Transverse colon (tissue), 4 donors: ENCODE data around the gene LMF1. TPM values are rescaled to one million over a fixed set of nuclear protein-coding genes. Genes with fewer than 3 reads are reported as not detected.

Source experiments
- DNase-seq: peaks from one replicate; pipeline ENCODE4 v3.0.0-alpha.2; 2019
- H3K27ac ChIP-seq, 4 donors: fragments of 200-600 bp; sonication (generic); 2 replicates each; pipeline ENCODE4 v1.5.1; 2016 to 2018; ENCODE audit warnings: inconsistent platforms in 4 of 4
- H3K27me3 ChIP-seq: fragments of 200-600 bp; sonication (generic); 2 replicates; pipeline ENCODE4 v1.5.1; 2017; ENCODE audit warnings: inconsistent platforms
- H3K36me3 ChIP-seq, 4 donors: fragments of 200-600 bp; sonication (generic); 2 replicates each; pipeline ENCODE4 v1.5.1; 2017 to 2019; ENCODE audit warnings: inconsistent platforms in 4 of 4
- H3K4me1 ChIP-seq, 4 donors: fragments of 200-600 bp; sonication (generic); 2 replicates each; pipeline ENCODE4 v1.5.1; 2017 to 2020; ENCODE audit warnings: inconsistent platforms in 4 of 4
- H3K4me3 ChIP-seq, 4 donors: fragments of 200-600 bp; sonication (generic); 1 replicate in 1 of 4; 2 replicates in 3 of 4; pipeline versions ENCODE4 v1.5.1 to v1.6.1; 2017 to 2019; ENCODE audit warnings: inconsistent platforms in 4 of 4
- H3K9me3 ChIP-seq, 2 donors: fragments of 200-600 bp; sonication (generic); 2 replicates each; pipeline ENCODE4 v1.5.1; 2017 to 2019; ENCODE audit warnings: inconsistent platforms in 2 of 2
- EP300 ChIP-seq: sonication (generic); formaldehyde crosslinking; IDR thresholded peaks from one replicate; pipeline ENCODE4 v1.6.1; 2017; ENCODE audit warnings: antibody characterized with exemption, low read depth
- POLR2A ChIP-seq: fragments of 450-650 bp; IDR thresholded peaks from one replicate; pipeline ENCODE4 v1.6.1; 2016; ENCODE audit warnings: antibody characterized with exemption, mild to moderate bottlenecking, moderate library complexity
- POLR2AphosphoS5 ChIP-seq, 3 donors: sonication (generic); formaldehyde crosslinking; IDR thresholded peaks; one replicate each; pipeline ENCODE4 v1.6.1; 2016; ENCODE audit warnings: antibody characterized with exemption in 3 of 3
- WGBS, 2 donors: methylation state at CpG; one replicate each; pipeline ENCODE4 v1.1.5; 2018; ENCODE audit warnings: low coverage in 1 of 2; 5-methylcytosine and 5-hydroxymethylcytosine counted together
- in situ Hi-C, 4 donors: fragments of 200-750 bp; cut with MboI; loops; one replicate each; pipeline versions ENCODE4 v1.15.0 to v1.15.1; 2017; ENCODE audit warnings: low sequenced_read_pairs in 3 of 4, low pct_ligation_motif_present in 1 of 4, low pct_unique_long_range_greater_than_20kb in 1 of 4
- intact Hi-C: fragments of 100-400 bp; cut with DNase I; formaldehyde crosslinking; loops from one replicate; pipeline ENCODE4 v1.15.1; 2023; ENCODE audit warnings: low total_unique reads
- total RNA-seq, 4 donors: library from RNA; depleted of rRNA; stranded (reverse); fragments of >200 nt; gene quantifications; one replicate each; pipeline ENCODE4 v1.1.0, GENCODE V29; 2016
- TF ChIP-seq, protein P1 (sequence below), 5 experiments: fragments of 200-600 bp in 3 of 5; fragments of 450-650 bp in 2 of 5; sonication (generic) in 3 of 5; IDR thresholded peaks; 1 replicate in 2 of 5; 2 replicates in 3 of 5; pipeline ENCODE4 v1.5.1; 2016 to 2017; ENCODE audit warnings: antibody characterized with exemption in 5 of 5, inconsistent platforms in 3 of 5, mild to moderate bottlenecking in 2 of 5, moderate library complexity in 1 of 5

Gene LMF1
- total RNA-seq, 4 donors from 2014 or later = 15.9 to 34.8 (median 19.6) TPM

DNA sequence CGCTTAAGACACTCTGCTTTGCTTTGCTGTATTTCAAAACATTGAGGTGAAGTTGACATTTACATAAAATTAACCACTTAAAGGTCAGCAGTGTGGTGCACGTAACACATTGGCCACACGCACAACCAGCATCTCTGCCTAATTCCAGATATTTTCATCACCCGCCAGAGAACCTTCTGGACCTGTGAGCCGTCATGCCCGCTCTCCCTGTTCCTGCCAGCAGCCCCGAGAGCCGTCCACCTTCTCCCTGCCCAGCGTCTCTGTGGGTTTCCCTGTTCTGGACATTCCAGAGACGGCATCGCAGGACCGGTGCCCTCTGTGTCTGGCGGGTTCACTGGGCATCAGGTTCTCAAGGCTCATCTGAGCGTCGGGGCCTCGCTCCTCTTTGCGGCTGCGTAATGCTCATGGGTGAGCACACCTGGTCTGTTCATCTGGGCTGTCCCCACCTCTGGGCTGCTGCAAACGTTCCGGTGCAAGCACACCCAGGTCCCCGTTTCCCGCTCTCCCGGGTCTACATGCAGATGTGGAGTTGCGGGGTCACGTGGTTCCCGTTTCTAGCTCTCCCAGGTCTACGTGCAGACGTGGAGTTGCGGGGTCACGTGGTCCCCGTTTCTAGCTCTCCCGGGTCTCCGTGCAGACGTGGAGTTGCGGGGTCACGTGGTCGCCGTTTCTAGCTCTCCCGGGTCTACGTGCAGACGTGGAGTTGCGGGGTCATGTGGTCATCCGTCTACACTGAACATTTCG lies 122.1 kb downstream of the LMF1 start:
- WGBS, 2 donors = 93 to 94% methylated on average over 21 to 44 of the region's 44 CpGs
- TF ChIP-seq, protein P1, sequence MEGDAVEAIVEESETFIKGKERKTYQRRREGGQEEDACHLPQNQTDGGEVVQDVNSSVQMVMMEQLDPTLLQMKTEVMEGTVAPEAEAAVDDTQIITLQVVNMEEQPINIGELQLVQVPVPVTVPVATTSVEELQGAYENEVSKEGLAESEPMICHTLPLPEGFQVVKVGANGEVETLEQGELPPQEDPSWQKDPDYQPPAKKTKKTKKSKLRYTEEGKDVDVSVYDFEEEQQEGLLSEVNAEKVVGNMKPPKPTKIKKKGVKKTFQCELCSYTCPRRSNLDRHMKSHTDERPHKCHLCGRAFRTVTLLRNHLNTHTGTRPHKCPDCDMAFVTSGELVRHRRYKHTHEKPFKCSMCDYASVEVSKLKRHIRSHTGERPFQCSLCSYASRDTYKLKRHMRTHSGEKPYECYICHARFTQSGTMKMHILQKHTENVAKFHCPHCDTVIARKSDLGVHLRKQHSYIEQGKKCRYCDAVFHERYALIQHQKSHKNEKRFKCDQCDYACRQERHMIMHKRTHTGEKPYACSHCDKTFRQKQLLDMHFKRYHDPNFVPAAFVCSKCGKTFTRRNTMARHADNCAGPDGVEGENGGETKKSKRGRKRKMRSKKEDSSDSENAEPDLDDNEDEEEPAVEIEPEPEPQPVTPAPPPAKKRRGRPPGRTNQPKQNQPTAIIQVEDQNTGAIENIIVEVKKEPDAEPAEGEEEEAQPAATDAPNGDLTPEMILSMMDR (IDR thresholded peaks at IDR 0.05) = no peak
- TF ChIP-seq EP300 (no peak), POLR2A (no peak), POLR2AphosphoS5 (IDR thresholded peaks at IDR 0.05) (no peak)
- Histone ChIP-seq H3K4me3 (no peak overlapping the region), H3K27me3 (no peaks in the 10 kb centered on the region), H3K4me1 (no peaks in the 10 kb centered on the region), H3K9me3 (no peaks in the 10 kb centered on the region), H3K36me3 (no peaks in the 10 kb centered on the region), H3K27ac (no peak overlapping the region)
- in situ Hi-C loops = no loop called here
- intact Hi-C loops = no loop called here
- no peak for DNase-seq

DNA sequence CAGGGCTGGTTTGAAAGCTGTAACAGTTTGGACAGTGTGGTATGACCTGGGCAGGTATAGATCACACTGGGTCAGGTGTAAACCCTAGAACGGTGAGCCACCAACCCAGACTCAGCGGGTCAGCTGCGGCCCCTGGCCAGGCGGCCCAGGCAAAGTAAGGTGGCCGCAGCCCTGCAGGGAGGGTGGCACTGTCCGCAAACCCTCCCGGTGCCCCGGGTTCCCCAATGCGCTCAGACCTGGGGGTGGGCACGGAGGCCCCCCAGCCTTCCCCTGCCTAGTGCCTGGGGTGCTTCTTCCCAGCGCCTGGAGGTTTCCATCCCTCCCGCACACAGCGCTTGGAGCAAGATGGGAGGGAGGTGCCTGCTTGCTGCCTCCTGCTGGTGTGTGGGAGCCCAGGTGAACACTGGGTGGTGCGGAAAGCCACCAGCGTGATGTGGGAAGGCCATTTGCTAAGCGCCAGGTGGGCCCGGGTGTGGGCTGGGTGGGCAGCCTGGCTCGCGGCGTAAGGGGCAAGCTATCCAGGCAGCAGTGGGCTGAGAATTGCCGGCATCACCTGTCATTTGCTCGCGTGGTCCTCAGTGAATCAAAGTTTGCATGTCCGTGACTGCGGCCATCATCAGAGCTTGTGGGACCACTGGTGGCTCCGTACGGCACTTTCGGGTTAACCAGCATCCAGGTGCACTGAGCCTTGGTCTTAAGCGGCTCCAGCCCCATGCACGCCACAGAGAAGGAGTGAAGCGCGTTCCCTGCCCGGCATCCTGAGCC lies 122.9 kb downstream of the LMF1 start:
- no peak overlapping the region for H3K4me3 ChIP-seq
- H3K4me1 ChIP-seq = no peaks in the 10 kb centered on the region
- in situ Hi-C loops = no loop called here
- intact Hi-C loops = no loop called here
- no peak for DNase-seq
- H3K27ac ChIP-seq = no peak overlapping the region
- H3K27me3 ChIP-seq = no peaks in the 10 kb centered on the region
- no peaks in the 10 kb centered on the region for H3K36me3 ChIP-seq
- no peaks in the 10 kb centered on the region for H3K9me3 ChIP-seq
- TF ChIP-seq EP300 (no peak), POLR2AphosphoS5 (IDR thresholded peaks at IDR 0.05) (no peak), POLR2A (no peak)
- TF ChIP-seq, protein P1 (IDR thresholded peaks at IDR 0.05) = no peak
- 94% methylated on average over 31 of the region's 33 CpGs; no CpG with 5 or more reads in 1 of the 2 donors for WGBS, 2 donors

DNA sequence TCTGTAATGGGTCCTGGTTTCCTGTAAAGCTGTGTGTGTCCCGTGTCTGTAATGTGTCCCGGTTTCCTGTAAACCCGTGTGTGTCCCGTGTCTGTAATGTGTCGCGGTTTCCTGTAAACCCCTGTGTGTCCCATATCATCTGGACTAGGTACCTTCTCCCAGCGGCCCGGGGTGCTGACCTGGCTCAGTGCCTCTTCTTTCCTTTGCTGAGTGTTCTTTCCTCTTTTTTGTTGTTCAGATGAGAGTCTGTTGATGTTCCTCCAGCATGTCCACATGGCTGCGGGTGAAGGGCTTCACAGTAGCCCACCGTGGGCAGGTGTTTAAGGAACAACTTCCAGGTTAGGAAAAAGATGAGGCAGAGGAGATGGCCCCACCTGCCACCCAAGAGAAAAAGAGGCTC lies 123.6 kb downstream of the LMF1 start:
- DNase-seq = no peak
- in situ Hi-C loops (no loop called here), intact Hi-C loops (no loop called here)
- H3K27me3 ChIP-seq = no peaks in the 10 kb centered on the region
- H3K4me3 ChIP-seq = no peak overlapping the region
- no peak overlapping the region for H3K27ac ChIP-seq
- H3K4me1 ChIP-seq = no peaks in the 10 kb centered on the region
- H3K36me3 ChIP-seq = no peaks in the 10 kb centered on the region
- H3K9me3 ChIP-seq = no peaks in the 10 kb centered on the region
- TF ChIP-seq, protein P1 (IDR thresholded peaks at IDR 0.05) = no peak
- WGBS, 2 donors = 89 to 91% methylated on average over 8 to 10 of the region's 10 CpGs

DNA sequence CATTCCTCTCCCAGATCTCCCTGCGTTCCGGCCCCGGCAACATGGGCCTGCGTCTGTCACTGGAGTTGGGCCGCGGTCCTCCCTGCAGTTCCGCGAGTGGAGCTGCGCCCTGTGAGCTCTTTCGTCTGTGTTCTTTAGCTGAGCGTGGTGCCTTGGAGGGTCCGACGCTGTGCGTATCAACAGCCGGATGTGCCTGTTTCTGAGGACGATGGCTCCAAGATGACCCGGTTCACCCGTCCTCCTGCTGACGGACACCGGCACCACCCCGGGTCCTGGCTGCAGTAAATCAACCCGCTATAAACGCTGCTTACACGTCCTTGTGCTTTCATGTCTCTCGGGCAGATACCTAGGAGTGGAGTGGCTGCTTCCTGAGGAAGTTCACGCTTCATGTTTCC lies 125.4 kb downstream of the LMF1 start:
- WGBS, 2 donors = 69 to 70% methylated on average over 12 to 26 of the region's 26 CpGs
- no peaks in the 10 kb centered on the region for H3K9me3 ChIP-seq
- in situ Hi-C loops = no loop called here
- no peak overlapping the region for H3K27ac ChIP-seq
- intact Hi-C loops = no loop called here
- no peak for DNase-seq
- no peaks in the 10 kb centered on the region for H3K4me1 ChIP-seq
- H3K4me3 ChIP-seq = no peak overlapping the region
- peaks cover 16% of the 10 kb centered on the region for H3K27me3 ChIP-seq
- no peaks in the 10 kb centered on the region for H3K36me3 ChIP-seq
- TF ChIP-seq POLR2A = no peak
- TF ChIP-seq, protein P1 (IDR thresholded peaks at IDR 0.05) = no peak
- no peak for TF ChIP-seq POLR2AphosphoS5 (IDR thresholded peaks at IDR 0.05)
- no peak for TF ChIP-seq EP300
